Activated naive CD8-positive, alpha-beta T cell treated with anti-CD3 and anti-CD28 coated beads for 36 hours (primary cell): ENCODE data around the gene RMND5B. TPM values are rescaled to one million over a fixed set of nuclear protein-coding genes. Genes with fewer than 3 reads are reported as not detected.
A peak's percentile ranks its signal among the peaks of the same experiment; 100 is the strongest.
"Not testable (repeated sequence)": the region's sequence is repeated elsewhere in the genome, so short reads cannot be mapped to it uniquely, and the experiment has no call there.

ENCODE experiments used
- DNase-seq: peaks from one replicate; pipeline ENCODE4 v3.0.0; 2021
- H3K27ac Mint-ChIP-seq: one replicate; pipeline ENCODE4 v1.8.0; 2022; ENCODE audit warnings: mild to moderate bottlenecking, moderate library complexity, mixed read lengths
- H3K27me3 Mint-ChIP-seq: one replicate; pipeline ENCODE4 v1.8.0; 2022; ENCODE audit warnings: mild to moderate bottlenecking, mixed read lengths
- H3K36me3 Mint-ChIP-seq: one replicate; pipeline ENCODE4 v1.8.0; 2021; ENCODE audit warnings: mild to moderate bottlenecking, mixed read lengths
- H3K4me1 Mint-ChIP-seq: one replicate; pipeline ENCODE4 v1.8.0; 2021; ENCODE audit warnings: mixed read lengths
- H3K4me3 Mint-ChIP-seq: one replicate; pipeline ENCODE4 v1.8.0; 2022; ENCODE audit warnings: mild to moderate bottlenecking, moderate library complexity, mixed read lengths
- H3K9me3 Mint-ChIP-seq: one replicate; pipeline ENCODE4 v1.8.0; 2022; ENCODE audit warnings: mixed read lengths
- total RNA-seq, 2 experiments: library from RNA; stranded (reverse); gene quantifications; one replicate each; pipeline ENCODE4 v1.2.3, GENCODE V29; 2021

RMND5B gene
- total RNA-seq, 2 experiments from 2014 or later = 26.2 to 26.7 TPM

DNA sequence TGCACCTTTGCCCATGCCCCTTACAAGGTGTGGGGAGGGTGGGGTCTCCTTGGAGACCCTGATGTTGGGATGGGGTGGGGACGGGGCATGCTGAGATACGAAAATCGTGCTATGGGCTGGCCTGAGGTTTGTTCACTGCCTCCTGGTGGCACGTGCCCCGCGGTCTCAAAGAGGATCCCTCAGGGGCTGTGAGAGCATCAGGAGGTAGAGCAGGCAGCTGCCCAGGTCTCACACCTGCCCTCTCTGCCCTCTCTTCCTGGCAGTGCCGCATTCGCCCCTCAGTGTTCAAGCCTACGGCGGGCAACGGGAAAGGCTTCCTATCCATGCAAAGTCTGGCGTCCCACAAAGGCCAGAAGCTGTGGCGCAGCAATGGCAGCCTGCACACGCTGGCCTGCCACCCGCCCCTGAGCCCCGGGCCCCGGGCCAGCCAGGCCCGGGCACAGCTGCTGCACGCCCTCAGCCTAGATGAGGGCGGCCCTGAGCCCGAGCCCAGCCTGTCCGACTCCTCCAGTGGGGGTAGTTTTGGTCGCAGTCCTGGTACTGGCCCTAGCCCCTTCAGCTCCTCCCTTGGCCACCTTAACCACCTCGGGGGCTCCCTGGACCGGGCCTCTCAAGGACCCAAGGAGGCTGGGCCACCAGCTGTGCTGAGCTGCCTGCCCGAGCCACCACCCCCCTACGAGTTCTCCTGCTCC lies 10.8 kb upstream of the RMND5B start:
- H3K27ac Mint-ChIP-seq = peak overlapping the region; percentile 60
- H3K27me3 Mint-ChIP-seq = no peaks in the 10 kb centered on the region
- peaks cover 12% of the 10 kb centered on the region for H3K36me3 Mint-ChIP-seq
- H3K4me1 Mint-ChIP-seq = peaks cover 37% of the 10 kb centered on the region
- DNase-seq = no peak
- H3K9me3 Mint-ChIP-seq = no peaks in the 10 kb centered on the region
- no peak overlapping the region for H3K4me3 Mint-ChIP-seq

DNA sequence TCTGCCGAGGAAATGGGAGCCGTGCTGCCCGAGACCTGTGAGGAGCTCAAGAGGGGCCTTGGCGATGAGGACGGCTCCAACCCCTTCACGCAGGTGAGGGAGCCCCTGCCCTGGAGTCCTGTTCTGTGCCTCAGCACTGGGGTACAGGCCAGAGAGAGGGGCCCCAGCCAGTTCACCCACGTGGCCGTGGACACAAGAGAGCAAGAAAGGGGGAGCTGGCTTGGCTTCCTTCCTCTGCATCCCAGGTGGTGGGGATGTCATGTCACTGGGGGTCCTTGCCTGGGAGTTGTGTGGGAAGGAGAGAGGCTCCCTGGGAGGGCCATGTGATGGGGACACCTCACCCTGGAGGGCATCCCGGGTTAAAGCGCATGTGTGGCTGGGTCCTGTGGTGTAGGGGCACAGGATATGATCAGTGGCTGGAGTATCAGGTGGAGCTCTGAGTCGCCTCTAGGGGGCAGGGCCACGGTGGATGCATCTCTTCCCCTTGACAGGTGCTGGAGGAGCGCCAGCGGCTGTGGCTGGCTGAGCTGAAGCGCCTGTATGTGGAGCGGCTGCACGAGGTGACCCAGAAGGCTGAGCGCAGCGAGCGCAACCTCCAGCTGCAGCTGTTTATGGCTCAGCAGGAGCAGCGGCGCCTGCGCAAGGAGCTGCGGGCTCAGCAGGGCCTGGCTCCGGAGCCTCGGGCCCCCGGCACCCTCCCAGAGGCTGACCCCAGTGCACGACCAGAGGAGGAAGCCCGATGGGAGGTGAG lies 10.0 kb upstream of the RMND5B start:
- H3K27ac Mint-ChIP-seq = peak overlapping the region; percentile 60
- H3K27me3 Mint-ChIP-seq = no peaks in the 10 kb centered on the region
- H3K4me1 Mint-ChIP-seq = peaks cover 37% of the 10 kb centered on the region
- peak overlapping the region; percentile 42 for H3K4me3 Mint-ChIP-seq
- DNase-seq = peak; percentile 89
- peaks cover 9% of the 10 kb centered on the region for H3K36me3 Mint-ChIP-seq
- no peaks in the 10 kb centered on the region for H3K9me3 Mint-ChIP-seq

DNA sequence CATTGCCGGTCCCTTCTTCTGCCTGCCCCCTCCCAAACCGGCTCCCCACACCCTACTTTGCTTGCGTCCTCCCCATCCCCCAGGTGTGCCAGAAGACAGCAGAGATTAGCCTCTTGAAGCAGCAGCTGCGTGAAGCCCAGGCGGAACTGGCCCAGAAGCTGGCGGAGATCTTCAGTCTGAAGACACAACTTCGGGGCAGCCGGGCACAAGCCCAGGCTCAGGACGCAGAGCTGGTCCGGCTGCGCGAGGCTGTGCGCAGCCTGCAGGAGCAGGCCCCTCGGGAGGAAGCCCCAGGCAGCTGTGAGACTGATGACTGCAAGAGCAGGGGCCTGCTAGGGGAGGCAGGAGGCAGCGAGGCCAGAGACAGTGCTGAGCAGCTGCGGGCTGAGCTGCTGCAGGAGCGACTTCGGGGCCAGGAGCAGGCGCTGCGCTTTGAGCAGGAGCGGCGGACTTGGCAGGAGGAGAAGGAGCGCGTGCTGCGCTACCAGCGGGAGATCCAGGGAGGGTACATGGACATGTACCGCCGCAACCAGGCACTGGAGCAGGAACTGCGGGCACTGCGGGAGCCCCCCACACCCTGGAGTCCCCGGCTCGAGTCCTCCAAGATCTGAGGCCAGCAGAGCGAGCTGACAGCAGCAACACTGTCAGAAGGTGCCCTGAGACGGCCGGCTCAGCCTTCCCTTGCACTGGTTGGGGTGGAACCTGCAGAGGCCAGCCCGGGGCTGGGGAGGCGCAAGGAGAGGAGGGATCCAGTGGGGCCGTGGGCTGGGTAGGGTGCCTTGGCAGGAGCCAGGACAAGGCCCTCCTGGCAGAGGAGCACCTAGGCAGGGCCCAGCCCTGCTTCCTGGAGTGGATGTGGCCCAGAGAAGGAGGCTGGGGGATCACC lies 9.2 kb upstream of the RMND5B start:
- Mint-ChIP-seq H3K27me3 (no peaks in the 10 kb centered on the region), H3K9me3 (no peaks in the 10 kb centered on the region), H3K36me3 (peaks cover 5% of the 10 kb centered on the region), H3K27ac (peak overlapping the region; percentile 48), H3K4me1 (peaks cover 30% of the 10 kb centered on the region), H3K4me3 (peak overlapping the region; percentile 42)
- no peak for DNase-seq

DNA sequence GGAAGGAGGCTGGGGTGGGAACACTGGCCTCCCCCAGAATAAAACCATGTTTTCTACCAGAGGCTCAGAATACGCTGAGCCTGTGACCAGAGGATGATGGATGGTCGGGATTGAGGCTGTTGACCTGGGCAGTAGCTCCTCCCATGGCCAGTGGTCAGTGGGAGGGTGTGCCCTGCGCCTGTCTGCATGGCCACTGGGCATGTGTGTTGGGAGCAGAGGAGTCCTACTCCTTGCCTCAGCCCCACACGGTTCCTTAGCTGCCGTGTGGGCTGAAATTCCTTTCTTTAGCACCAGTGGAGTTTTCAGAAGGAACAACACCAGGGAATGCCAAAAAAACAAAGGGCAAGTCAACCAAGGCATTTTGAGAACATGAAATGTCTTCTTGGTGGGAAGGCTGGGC lies 8.5 kb upstream of the RMND5B start:
- no peaks in the 10 kb centered on the region for H3K27me3 Mint-ChIP-seq
- H3K4me1 Mint-ChIP-seq = peaks cover 23% of the 10 kb centered on the region
- peaks cover 4% of the 10 kb centered on the region for H3K36me3 Mint-ChIP-seq

DNA sequence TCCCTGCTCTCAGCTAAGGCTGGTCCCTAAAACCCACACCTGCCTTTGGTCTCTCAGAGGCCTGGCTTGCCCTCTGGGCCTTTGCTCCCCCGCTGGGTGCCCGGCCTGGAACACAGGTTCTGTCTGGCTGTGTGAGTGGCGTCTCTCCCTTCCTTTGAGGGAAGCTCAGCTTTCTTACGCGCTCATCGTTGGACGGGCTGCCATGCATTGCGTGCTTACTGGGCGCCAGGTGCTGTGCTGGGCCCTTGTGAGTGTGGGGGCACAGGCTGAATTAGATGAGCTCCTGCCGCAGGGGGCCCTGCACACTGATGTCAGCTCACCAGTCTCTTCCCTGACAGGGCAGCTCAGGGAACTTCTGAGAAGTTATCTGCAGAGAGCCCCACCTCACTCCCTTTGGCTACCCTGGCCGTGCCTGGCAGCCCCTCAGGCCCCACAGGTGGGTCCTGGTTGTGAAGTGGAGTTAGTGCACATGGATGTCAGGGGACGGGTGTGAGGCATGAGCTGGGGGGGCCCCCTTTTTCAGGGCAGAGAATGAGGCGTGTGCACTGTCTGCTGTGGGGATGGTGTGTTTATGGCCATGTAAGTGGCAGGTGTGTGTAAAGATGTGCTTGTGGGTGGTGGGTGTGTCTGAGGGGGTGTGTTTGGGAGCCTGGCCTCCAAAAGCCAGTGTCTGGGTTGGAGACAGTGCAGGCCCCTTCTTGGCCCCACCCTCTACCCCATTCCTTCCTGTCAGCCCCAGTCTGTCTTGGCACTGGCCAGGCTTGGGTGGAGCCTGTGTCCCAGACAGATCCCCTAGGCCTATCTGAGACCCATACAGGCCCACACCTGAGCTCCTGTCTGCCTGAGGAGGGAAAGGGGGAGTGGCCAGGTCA lies 7.5 kb upstream of the RMND5B start:
- Mint-ChIP-seq H3K9me3 (no peaks in the 10 kb centered on the region), H3K4me1 (peaks cover 22% of the 10 kb centered on the region), H3K36me3 (peaks cover 4% of the 10 kb centered on the region), H3K27ac (no peak overlapping the region), H3K4me3 (no peak overlapping the region), H3K27me3 (no peaks in the 10 kb centered on the region)
- DNase-seq = no peak

More for the DNA sequence above, 8.5 kb upstream of the RMND5B start:
- Mint-ChIP-seq H3K27ac (no peak overlapping the region), H3K4me3 (no peak overlapping the region), H3K9me3 (no peaks in the 10 kb centered on the region)
- DNase-seq = no peak

DNA sequence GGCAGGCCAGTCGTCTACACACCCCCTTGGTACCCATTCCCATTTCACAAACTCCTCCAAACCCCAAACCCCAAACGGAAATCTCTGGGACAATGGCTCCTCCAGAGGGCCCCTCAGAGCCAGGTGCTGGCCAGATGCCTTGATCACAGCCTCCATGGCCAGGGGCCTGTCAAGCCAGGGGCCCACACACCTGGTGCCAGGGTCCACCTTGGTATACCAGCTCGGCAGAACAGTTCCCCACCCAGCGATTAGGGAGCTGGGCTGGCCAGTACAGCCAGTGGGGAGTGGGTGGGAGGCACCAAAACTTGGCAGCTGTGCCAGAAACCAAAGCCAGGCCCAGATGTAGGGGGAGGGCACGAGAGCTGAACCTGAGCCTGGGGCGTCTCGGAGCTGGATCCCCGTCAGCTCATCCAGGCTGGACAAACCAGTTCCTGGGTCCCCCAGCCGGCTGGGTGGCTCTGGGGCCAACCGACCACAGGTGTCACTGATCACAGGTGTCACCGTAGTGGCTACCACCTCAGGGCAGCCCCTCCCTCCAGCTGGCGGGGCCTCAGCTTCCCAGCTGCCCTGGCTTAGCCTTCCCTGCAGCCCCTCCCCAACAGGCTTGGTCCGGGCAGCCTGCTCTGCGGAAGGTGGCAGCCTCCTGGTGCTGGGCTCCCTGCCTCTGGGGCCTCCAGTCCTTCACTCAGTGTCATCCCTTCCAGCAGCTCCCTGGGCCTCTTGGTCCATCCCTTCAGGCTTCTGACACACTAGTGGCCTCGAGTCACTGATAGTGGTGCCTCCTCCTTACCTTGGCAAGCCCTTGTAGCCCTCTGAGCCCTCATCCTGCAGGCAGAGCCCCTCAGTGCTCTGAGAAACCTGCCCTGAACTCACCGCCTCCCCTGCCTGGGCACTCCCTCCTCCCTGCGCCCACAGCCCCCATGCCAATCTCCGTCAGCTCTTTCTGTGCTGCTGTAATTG lies 6.6 kb upstream of the RMND5B start:
- no peak for DNase-seq
- H3K36me3 Mint-ChIP-seq = peaks cover 4% of the 10 kb centered on the region
- H3K4me1 Mint-ChIP-seq = peaks cover 23% of the 10 kb centered on the region
- no peaks in the 10 kb centered on the region for H3K9me3 Mint-ChIP-seq
- peak overlapping the region; percentile 19 for H3K27ac Mint-ChIP-seq
- H3K4me3 Mint-ChIP-seq = no peak overlapping the region
- H3K27me3 Mint-ChIP-seq = no peaks in the 10 kb centered on the region

DNA sequence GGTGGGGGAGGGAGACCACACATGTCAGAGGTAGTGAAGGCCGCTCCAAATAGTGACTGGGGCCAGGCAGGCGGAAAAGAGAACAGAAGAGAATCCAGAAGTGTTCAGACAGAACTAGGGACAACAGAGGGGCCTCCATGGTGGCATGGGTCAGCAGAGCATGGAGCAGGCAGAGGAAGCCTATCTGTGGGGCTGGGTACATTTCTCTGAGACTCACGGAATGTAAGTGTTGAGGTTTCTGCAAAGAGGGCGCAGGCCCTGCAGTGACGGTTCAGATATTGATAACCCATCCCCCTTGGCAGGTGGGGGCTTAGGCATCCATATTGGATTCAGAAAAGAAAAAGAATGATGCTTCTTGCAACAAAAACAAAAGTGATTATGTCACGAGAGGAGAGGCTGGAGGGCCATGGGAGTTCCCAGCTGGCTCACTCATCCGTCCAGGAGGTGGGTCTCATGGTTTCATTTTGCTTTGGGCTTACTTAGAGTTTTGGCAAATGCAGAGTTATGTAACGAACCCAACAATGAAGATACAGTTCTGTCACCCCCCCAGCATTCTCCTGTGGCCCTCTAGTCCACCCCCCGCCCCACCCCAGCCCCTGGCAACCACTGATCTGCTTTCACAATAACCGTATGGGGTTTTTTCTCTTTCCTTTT lies 5.4 kb upstream of the RMND5B start:
- Mint-ChIP-seq H3K36me3 (peaks cover 4% of the 10 kb centered on the region), H3K4me3 (no peak overlapping the region), H3K27me3 (no peaks in the 10 kb centered on the region), H3K27ac (no peak overlapping the region), H3K4me1 (peaks cover 27% of the 10 kb centered on the region), H3K9me3 (no peaks in the 10 kb centered on the region)
- no peak for DNase-seq

DNA sequence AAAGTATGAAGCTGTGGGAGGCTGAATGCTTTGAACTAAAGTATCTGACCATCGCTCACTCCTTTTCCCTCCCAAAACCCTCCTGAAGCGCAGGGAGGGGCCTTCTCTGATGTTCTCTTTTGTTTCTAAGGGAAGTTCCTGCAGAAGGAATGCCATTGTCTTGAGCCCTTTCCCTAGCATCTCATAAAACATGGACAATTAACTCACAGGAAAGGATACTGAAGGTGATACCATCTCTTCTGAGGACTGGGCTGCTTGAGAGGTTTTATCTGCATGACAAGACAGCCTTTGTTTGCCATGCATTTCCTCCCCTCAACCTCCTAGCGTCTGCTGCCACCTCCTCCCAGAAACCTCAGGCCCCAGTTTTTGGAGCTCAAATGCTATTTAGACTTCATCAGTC lies 4.3 kb upstream of the RMND5B start:
- Mint-ChIP-seq H3K9me3 (no peaks in the 10 kb centered on the region), H3K4me3 (no peak overlapping the region), H3K36me3 (peaks cover 2% of the 10 kb centered on the region), H3K27me3 (no peaks in the 10 kb centered on the region), H3K4me1 (peaks cover 21% of the 10 kb centered on the region), H3K27ac (peak overlapping the region; percentile 51)
- no peak for DNase-seq

DNA sequence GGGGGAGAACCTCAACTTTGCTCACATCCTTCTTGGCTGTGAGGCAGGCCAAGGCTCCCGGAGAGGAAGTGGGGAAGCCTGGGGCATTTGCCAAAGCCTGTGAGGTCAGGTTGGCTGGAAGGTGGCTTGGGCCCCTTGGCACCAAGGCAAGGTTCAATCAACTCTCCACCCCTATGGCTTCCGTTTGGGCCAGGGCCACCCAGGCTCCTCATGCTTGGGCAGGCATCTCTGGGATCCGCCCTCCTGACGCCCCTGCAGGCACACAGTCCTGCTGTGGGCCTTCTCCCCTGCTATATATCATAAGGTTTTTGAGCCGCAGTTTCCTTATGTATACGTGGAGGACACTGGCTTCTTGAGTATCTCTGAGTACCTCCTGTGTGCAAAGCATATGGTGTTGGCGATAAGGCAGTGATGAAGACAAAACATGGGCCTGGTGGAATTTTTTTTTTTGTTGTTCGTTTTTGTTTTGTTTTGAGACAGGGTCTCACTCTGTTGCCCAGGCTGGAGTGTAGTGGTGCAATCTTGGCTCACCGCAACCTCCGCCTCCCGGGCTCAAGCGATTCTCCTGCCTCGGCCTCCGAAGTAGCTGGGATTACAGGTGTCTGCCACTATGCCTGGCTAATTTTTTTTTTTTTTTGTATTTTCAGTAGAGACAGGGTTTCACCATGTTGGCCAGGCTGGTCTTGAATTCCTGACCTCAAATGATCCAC lies 3.4 kb upstream of the RMND5B start:
- H3K9me3 Mint-ChIP-seq, H3K4me3 Mint-ChIP-seq, H3K36me3 Mint-ChIP-seq, H3K27ac Mint-ChIP-seq, DNase-seq, H3K27me3 Mint-ChIP-seq: not testable (repeated sequence)
- H3K4me1 Mint-ChIP-seq = peaks cover 28% of the 10 kb centered on the region

DNA sequence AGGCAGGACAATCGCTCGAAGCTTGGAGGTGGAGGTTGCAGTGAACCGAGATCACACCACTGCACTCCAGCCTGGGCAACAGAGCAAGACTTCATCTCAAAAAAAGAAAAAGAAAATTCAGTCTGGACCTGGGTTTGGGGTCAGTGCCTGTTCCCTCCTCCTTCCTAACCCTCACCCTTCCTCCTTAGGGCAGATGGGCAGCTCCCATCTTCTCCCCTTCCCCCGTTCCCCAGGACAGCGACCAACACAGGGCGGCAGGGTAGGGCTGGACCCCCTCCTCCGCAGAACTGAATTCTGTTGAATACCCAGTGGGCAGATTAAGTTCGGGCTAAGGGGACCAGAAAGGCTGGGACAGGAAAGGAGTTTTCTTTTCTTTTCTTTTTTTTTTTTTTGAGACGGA lies 1.5 kb upstream of the RMND5B start:
- no peak for DNase-seq
- Mint-ChIP-seq H3K27me3 (no peaks in the 10 kb centered on the region), H3K27ac (no peak overlapping the region), H3K4me1 (peaks cover 26% of the 10 kb centered on the region), H3K36me3 (peaks cover 17% of the 10 kb centered on the region), H3K9me3 (no peaks in the 10 kb centered on the region), H3K4me3 (peak overlapping the region; percentile 22)

DNA sequence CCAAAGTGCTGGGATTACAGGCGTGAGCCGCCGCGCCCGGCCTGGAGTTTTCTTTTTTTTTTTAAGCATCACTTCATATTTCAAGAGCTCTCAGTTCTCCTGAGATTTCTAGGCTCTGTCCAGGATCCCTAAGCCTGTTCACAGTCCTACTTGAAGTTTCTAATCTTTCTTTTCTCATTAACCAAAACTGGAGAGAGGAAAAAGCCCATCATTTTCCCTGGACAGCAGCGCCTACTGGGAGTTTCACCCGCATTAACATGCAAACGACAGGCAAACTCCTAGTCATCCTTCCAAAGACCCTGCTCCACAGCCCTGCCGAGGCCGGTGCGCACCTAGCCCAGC lies 609 bp upstream of the RMND5B start:
- Mint-ChIP-seq H3K27ac (peak overlapping the region; percentile 72), H3K4me3 (peak overlapping the region; percentile 78), H3K4me1 (peaks cover 28% of the 10 kb centered on the region), H3K36me3 (peaks cover 17% of the 10 kb centered on the region)
- H3K27me3 Mint-ChIP-seq, H3K9me3 Mint-ChIP-seq, DNase-seq: not testable (repeated sequence)

DNA sequence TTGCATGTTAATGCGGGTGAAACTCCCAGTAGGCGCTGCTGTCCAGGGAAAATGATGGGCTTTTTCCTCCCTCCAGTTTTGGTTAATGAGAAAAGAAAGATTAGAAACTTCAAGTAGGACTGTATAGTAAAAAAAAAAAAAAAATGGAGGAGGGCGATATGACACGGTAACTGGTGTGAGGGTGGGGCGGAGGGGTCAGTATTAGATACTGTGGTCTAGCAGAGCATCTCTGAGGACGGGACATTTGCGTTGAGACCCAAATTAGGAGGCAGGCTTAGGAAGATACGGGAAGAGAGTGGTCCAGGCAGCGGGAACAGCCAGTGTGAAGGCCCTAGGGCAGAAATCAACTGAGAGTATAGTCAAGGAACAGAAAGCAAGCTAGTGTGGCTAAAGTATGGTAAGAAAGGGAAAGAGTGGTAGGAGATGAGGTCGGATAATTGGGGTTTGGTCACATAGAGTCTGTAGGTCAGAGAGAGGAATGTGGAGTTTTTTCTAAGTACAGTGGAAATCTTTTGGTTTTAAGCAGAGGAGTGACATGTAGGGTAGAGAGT lies 707 bp downstream of the RMND5B start:
- Mint-ChIP-seq H3K36me3 (peaks cover 20% of the 10 kb centered on the region), H3K27me3 (no peaks in the 10 kb centered on the region), H3K4me3 (peak overlapping the region; percentile 87), H3K27ac (peak overlapping the region; percentile 75), H3K4me1 (peaks cover 26% of the 10 kb centered on the region), H3K9me3 (no peaks in the 10 kb centered on the region)
- no peak for DNase-seq
